A549 treated with CpdA at 1 μM for 4 hours (cell line): Measurements from ENCODE around the gene CTXND1. TPM values are rescaled to one million over a fixed set of nuclear protein-coding genes. Genes with fewer than 3 reads are reported as not detected.

Experiments used
- total RNA-seq: library from RNA; stranded (reverse); fragments of 200-300 nt; extraction: Qiagen RNA extraction; gene quantifications from 5 replicates; pipeline ENCODE4 v1.2.3, GENCODE V29; 2022; ENCODE audit warnings: low read depth

CTXND1 gene
- 0.01 TPM in 1 of 5 replicates, not detected in the others for total RNA-seq

GRCh38 chr15:80252121-80252518, at the start of gene CTXND1:
Gene CTXND1, minus strand, starts transcription at chr15:80252213. Its CDS starts 50,264 bp downstream, at chr15:80201949.

DNA sequence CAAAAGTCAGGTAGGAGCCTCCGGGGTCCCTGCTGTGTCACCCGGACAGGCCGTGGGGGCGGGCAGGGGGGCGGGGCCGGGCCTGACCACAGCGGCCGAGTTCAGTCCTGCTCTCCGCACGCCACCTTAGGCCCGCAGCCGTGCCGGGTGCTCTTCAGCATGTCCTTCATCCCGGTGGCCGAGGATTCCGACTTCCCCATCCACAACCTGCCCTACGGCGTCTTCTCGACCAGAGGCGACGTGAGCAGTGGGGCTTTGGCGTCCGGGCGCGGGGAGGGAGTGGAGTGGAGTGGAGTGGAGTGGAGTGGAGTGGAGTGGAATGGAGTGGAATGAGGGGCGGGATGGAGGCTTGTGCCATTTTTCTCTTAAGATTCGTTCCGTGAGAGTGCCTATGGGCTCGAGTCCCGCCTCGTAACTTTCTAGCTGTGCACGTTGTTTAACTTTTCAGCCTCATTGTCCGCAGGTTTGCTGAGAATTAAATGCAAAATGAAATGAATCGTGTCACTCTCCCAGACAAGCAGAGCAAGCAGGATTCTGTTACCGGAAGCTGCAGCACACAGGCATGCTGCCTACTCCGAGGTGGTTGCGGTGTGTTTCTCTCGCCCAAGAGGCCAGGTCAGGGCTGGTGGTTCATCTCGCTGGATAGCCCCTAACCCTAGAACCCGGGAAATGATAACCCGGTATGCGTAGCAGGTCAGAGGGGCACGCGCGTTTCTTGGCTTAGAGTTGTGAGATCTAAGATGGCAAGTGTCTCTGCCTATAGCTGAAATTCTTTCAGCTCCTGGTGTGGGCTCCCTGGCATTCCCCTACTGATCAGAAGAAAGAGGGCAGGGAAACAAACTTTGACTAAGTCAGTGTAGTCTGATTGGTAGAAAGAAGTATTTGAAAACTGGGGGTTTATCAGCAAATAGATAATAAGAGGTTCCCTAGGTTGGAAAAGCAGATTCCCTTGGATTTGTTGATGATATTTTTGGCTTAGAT, 98.8 kb downstream of the CTXND1 start, which contains the start of gene FAH:
FAH (plus strand) TSS at position 104 of the 981 bp plus-strand sequence; CDS start at position 160, 56 bp downstream.

Other genes with a start within 250 kb of the CTXND1 start
- gene ZFAND6, start 192.5 kb downstream of the CTXND1 start, total RNA-seq, result 108 to 130 TPM (median 112 TPM) in 5 replicates
- 34.1 to 37.2 TPM (median 35.9 TPM) in 5 replicates for gene FAH, start 99.2 kb downstream of the CTXND1 start, total RNA-seq
- gene ARNT2, start 152.2 kb upstream of the CTXND1 start, total RNA-seq, result 14.4 to 17.8 TPM (median 16.9 TPM) in 5 replicates